GM19239 (cell line): ENCODE measurements around the gene CDH13.

Experiments used
- DNase-seq: peaks from one replicate; pipeline ENCODE4 v3.0.0; 2011; ENCODE audit warnings: low spot score; ENCODE audit not compliant: insufficient read length
- FAIRE-seq: peaks from 2 replicates; lab custom pipeline; 2011; peaks lifted over from hg19 to GRCh38; lab: Jason Lieb, UNC

The CDH13 gene

DNA sequence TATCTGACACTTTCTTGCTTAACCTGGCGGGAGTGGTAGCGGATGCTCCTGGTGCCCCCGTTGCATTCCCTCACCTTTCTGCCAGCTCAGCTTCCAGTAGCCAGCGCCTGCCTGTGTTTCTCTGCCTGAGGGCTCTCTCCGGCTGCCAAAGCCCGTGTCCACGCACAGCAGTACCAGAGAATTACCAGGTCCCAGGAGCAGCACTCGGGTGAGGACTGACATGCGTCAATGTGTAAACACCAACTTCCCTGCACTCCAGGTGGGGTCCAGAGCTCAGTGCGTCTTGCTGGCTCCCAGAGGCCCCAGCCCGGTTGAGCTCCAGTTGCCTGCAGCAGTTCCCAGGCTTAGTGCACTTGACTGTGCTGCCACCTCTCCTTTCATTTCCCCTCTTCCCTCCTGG, 54.8 kb downstream of the CDH13 start:
- FAIRE-seq = no peak
- no peak for DNase-seq

DNA sequence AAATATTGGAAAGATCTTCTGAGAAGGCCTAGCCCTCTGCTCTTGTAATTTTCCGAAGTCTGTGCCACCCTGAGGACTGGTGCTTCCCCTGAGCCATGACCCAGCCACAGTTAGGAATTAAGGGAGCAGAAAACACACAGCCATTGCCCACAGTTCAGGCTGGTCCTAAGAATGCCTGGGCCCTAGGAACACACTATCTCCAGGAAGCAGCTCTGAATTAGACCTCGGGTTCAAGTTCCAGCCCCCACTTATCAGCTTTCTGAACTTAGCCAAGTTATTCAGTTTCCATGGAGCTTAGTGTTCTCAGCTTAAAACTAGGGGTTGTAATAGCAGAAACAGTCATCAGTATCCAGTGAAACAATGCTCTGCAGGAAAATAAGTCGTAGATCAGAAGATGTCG, 56.0 kb downstream of the CDH13 start:
- DNase-seq (no peak), FAIRE-seq (no peak)

- FAIRE-seq (no peak), DNase-seq (no peak)
Measured at GRCh38 chr16:82684256-82684655, 57.5 kb downstream of the CDH13 start.

DNA sequence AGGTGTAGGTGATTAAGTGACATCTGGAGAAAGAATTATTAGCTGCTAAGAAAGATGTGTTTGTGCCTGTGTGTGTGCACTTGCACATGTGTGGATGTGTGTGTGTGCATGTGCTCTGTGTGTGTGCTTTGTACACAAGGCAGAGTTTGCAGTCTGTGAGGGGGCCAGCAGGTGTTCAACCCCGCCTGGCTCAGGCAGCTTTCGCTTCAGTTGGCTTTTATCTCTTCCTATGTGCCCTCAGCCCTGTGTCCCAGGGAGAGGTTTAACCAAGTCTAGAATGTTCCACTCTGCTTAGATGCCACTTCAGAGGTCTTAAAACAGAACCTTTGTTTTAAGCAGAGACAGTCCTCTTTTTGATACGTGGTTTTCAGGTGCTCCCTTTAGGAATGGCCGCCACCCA, 58.8 kb downstream of the CDH13 start:
- FAIRE-seq = no peak
- DNase-seq = no peak

DNA sequence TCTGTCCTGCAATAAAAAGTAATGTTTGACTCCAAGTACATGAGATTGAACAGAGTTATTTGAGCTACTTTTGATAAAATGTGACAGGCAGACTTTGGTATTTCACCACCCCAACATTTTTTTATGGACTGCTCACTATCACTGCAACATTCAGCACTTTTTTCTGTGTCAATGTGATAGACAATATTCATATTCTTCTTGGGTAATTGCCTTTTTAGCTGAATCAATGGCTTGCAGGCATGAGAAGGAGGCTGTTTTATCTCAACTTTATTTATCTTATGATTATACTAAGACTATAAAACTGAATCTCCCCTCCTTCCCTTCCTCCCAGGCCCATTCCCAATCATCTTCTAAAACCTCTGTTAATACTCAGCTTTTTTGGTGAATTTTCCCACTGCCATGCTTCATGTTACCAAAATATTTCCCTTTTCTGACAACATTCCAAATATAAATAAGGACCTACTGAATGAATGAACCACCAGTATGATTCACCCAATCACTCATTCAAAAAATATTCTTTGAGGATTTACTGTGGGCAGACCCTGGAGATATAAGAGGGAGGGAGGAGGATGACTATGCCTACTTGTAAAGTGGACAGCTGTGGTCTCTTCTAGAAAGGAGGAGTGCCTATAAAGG, 67.6 kb downstream of the CDH13 start:
- FAIRE-seq = no peak
- DNase-seq = no peak

DNA sequence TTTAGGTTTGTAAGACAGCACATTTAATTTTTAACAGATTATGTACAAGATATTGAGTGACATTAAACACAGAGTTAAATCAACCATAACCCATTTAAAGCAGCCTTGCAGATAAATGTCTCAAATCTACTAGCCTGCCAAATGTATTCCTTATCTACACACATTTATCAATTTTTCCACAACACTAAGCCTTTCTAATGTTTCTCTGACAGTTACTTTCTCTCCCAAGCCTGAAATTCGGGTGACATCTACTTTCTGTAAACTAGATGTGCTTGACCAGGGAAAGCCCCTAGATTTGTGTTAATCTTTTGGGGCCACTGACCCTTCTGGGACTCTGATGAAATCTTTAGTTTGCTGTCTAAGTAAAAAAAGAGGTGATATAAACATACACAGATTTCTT, 69.0 kb downstream of the CDH13 start:
- FAIRE-seq (no peak), DNase-seq (no peak)

- FAIRE-seq (no peak), DNase-seq (no peak)
Measured at GRCh38 chr16:82699260-82699659, 72.5 kb downstream of the CDH13 start.

- no peak for DNase-seq
- no peak for FAIRE-seq
Measured at GRCh38 chr16:82699711-82700495, 73.1 kb downstream of the CDH13 start.

GRCh38 chr16:82700541-82701235, 73.9 kb downstream of the CDH13 start:
- DNase-seq = no peak
- no peak for FAIRE-seq

- no peak for DNase-seq
- FAIRE-seq = no peak
Measured at GRCh38 chr16:82701442-82701955, 74.7 kb downstream of the CDH13 start.

DNA sequence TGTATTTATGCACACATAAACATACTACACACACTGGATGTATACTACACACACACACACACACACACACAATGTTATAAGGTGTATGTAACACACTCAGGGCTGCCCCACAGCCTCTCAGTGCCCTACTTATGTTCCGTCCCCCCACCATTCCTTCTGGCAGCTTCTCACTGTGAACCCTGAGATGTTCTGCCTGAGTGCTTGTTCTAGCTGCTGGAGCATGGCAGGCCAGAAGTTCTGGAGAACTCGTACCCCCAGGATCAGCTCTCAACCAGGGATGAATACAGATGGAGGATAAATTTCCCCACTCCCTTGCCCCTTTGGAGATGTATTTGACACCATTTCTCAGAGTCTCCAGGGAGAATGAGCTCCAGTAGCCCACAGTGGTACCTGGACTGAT, 76.4 kb downstream of the CDH13 start:
- DNase-seq (no peak), FAIRE-seq (no peak)

DNA sequence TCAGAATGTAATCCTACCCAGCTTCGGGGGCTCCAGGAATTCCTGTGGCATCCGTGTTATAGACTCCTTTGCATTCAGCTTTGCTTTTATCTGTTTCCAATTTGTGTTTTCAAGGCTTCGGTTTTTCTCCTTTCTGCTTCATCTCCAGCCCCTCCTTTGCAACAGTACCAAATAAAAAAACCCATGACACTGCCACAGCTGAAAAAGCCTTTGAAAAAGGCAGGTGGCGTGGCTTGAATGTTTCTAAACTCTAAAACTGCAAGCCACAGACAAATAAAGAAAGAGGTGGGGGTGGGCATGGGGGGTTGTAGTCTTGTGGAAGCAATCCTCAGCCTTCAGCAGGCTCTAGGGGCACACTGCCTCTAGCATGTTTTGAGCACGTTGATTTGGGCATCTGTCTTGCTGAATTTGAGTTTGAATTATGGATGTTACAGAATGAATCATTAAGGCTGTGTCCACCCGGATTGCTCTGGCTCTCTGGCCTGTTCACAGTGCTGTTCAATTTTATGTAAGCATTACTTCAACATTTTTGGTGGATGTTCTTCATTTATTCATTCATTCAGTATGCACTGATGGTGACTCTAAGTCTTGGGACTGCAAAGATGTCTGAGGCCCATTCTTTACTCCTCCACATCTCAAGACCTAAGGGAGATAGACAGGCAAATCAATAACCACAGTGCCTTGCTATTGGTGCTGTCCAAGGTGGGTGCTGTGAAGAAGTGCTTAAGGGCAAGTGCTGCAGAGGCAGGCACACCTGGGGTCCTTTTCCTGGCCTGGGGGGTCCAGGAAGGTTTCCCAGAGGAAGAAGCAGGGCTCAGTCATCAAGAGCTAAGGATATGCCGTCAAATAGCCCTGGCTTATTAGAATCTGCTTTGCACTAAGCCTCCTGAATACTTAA, 77.4 kb downstream of the CDH13 start:
- FAIRE-seq (no peak), DNase-seq (no peak)

DNA sequence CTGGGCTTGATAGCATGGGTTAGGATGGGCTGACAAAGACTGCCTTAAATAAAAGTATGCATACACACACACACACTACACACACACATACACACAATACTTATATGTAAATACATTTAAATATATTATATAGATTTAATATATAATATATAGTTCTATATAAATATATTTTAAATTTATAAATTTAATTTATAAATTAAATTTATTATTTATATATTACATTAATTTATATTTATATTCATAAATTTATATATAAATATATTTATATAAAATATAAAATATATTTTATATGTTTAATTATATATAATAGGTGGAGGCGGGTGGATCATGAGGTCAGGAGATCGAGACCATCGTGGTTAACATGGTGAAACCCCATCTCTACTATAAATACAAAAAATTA, 83.2 kb downstream of the CDH13 start:
- FAIRE-seq = no peak

DNA sequence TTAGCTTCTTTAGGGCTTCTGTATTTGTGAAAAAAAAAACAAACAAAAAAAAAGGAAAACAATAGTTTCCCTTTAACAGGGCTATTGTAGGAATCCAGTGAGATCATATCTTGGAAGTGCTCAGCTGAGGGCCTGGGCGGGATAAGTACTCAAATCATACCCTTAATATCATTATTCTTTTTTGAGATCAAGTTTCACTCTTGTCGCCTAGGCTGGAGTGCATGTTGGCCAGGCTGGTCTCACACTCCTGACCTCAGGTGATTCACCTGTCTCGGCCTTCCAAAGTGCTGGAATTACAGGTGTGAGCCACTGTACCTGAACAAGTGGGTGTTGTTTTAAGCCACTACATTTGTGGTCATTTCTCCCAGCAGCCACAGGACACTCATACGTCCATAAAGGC, 87.0 kb downstream of the CDH13 start:
- DNase-seq = no peak
- no peak for FAIRE-seq

More for the DNA sequence above, 83.2 kb downstream of the CDH13 start:
- no peak for DNase-seq

- FAIRE-seq = no peak
Measured at GRCh38 chr16:82715160-82715559, 88.4 kb downstream of the CDH13 start.

DNA sequence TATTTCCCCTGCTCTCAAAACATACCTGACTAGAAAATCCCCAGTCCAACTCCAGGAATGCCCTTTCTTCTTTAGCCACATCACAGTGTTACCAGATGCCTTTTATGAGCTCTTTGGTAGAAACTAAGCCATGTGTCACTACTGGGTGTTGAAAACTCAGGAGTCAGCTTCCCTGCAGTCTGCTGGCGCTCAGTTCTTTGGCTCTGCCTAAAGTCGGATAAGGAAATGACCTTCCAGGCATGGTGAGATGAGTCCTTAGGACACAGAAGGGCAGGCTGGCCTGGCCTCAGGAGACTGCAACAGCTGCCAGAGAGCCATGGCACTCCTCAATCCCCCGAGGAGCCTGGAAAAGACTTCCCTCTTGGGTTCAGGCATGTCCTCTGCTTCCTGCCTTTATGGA, 89.1 kb downstream of the CDH13 start:
- no peak for FAIRE-seq
- DNase-seq = no peak

More at GRCh38 chr16:82715160-82715559, 88.4 kb downstream of the CDH13 start:
- no peak for DNase-seq

DNA sequence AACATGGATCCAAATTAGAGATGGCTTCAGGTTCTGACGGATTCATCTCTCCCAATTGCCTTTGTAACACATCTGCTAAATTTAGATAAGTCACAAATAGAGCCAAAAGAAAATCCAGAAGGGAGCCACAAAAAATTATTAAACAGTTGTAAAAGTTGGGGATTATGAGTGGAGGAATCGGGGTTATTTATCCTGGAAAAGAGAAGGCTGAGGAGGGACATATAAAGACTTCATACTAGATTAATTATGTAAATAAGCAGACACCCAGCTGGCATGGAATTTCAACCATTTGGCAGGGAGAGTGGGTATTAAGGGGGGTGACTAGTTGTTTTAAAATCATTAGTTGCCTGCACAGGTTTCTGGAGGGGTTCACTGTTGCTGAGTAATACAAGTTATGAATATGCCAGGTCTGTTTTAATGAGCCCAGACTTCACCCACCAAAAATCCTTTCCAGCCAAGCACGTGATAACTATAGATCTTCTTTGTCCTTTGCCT, 89.6 kb downstream of the CDH13 start:
- FAIRE-seq = no peak
- no peak for DNase-seq

- FAIRE-seq (no peak), DNase-seq (no peak)
Measured at GRCh38 chr16:82720414-82720813, 93.6 kb downstream of the CDH13 start.

GRCh38 chr16:82726306-82726705, 99.5 kb downstream of the CDH13 start:
- FAIRE-seq (no peak), DNase-seq (no peak)

- DNase-seq = no peak
- peak; percentile 58 for FAIRE-seq
Measured at GRCh38 chr16:82728901-82729300, 102.1 kb downstream of the CDH13 start.
